ENCODE measurements around the gene SELENOO.
A peak's percentile ranks its signal among the peaks of the same experiment; 100 is the strongest.

The SELENOO gene

DNA sequence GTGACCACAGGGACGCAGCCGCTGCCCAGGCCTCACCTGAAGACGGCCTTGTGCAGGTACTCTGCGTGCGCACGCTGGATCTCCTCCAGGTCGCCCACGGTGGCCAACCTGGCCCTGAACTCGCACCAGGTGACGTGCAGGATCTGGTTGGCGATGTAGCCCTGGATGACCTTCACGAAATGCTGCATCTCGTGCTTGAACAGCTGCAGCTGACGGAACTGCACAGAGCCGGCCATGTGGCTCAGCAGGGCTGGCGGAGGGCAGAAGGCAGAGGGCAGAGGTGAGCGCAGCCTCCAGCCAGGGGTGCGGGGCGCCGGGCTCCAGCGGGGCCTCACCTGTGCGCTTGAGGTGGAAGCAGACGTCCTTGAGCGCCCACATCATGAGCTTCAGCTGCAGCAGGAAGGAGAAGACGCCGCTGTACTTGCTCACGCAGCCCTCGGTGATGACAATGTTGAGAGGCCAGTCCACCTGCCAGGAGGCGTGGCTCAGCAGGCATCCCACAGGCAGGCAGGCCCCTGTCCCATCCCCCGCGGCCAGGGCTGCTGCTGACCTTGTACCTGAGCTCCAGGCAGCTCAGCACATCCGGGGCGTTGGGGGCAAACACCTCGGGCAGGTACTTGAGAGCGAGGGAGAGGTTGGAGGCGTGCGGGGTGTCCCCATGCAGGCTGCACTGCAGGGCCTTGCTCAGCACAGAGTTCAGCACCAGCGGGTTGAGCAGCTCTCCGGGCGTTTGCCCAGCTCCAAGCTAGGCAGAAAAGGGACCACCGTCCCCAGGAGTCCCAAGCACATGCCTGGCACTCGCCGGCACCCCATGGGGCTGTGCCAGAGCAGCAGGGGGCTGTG is 17.6 kb downstream of the SELENOO start:
- DNase-seq: no peak

DNA sequence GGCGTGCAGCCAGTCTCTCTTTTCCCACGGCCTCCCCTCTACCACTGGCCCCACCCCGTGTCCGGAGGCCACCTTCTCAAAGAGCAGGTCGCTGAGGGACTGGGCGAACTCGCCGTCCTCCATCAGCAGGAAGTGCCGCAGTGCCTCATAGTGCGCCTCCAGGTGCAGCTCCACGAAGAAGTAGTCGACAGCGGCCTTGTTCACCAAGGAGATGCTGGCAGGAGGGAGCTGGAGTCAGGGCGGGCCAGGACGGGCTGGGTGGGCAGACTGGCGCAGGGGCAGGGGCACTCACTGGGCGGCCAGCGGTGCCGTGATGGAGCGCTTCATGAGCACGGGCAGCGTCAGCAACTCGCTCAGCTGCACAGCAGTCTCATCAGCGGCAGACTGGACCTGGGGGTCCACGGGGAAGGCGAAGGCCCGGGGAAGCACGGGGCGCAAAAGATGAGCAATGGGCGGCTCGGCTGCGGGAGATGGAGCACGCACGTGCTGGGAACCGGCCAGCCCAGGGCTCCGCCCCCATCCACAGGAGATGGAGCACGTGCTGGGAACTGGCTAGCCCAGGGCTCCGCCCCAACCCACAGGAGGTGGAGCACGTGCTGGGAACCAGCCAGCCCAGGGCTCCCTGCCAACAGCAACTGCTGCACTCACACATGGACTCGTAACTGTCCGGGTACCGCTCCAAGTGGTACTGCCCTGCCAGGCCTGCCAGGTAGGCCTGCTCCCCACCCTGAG is 18.4 kb downstream of the SELENOO start:
- peak; percentile 70 for DNase-seq

GRCh38 chr22:50219800-50220602 is 19.2 kb downstream of the SELENOO start:
- no peak for DNase-seq

DNA sequence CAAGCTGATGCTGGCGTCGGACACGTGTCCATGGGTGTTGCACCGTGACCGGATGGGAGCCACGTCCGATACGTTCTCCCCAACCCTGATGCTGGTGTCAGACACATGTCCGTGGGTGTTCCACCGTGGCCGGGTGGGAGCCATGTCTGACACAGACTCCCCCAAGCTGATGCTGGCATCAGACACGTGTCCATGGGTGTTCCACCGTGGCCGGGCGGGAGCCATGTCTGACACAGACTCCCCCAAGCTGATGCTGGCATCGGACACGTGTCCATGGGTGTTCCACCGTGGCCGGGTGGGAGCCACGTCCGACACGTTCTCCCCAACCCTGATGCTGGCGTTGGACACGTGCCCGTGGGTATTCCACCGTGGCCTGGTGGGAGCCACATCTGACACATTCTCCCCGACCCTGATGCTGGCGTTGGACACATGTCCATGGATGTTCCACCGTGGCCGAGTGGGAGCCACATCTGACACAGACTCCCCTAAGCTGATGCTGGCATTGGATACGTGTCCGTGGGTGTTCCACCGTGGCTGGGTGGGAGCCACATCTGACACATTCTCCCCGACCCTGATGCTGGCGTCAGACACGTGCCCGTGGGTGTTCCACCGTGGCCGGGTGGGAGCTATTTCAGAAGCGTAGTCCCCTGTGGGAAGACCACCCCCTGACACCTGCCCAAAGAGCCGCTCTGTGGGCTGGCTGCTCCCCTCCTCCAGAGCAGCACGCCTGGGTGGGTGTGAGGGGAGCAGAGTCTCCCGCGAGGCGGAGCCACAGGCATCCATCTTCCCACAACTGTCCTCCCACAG is 20.0 kb downstream of the SELENOO start:
- no peak for DNase-seq

DNA sequence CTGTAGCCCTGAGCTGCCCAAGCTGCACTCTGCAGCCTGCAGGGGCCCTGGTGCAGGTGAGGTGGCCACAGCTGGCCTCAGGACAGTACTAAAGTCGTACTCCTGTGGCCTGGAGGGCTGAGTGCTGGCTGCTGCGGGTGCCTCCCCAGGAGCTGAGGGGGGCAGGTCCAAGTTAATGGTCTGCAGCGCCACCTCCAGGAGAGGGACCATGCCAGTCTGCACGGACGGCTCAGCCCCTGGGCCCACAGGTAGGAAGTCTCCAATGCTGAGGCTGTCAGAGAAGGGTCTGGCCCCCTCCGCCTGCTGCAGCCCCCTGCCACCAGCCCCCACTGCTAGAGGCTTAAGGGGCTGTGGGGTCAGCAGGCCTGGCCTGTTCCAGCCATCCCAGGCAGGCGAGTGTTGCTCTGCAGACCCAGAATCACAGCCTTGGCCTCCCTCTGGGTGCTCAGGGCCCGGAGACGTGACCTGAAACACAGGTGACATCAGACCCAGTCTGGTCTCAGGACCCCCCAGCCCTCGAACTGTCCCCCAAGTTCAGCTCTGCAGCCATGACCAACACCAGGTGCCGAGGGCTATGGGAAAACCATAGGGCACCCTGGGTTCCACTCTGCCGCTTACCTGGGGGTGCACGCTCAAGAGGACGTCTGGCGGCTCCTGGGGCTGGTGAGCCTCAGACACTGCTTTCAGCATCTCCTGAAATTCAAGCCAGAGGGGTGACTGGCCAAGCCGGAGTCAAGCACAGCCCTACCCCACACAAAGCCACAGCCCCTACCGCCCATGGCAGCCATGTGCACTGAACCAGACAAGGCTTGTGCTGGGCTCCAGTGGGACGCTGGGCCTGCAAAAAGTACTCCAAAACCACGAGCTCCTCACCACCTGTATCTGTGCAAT is 20.8 kb downstream of the SELENOO start:
- no peak for DNase-seq

DNA sequence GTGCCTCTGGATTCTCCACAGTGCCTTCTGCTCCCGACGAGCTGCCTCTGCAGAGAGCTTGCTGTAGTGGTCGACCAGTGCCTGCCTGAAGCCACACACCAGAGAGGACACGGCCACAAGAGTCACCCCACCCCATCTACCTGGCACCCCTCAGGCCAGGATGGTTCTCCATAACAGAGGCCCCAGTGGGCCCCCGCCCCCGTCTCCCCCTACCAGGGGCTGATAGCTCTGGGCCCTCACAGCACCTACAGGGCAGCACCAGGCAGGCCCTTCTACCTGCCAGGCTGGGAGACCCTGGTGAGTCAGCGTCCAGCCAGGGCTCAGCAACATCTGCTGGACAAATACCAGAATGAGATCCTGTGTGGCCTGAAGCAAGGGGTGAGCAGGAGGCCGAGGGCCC is 21.7 kb downstream of the SELENOO start:
- no peak for DNase-seq

- DNase-seq: no peak
Observed at GRCh38 chr22:50224071-50224470, 23.3 kb downstream of the SELENOO start.

GRCh38 chr22:50225200-50225969 is 24.6 kb downstream of the SELENOO start:
- no peak for DNase-seq

DNA sequence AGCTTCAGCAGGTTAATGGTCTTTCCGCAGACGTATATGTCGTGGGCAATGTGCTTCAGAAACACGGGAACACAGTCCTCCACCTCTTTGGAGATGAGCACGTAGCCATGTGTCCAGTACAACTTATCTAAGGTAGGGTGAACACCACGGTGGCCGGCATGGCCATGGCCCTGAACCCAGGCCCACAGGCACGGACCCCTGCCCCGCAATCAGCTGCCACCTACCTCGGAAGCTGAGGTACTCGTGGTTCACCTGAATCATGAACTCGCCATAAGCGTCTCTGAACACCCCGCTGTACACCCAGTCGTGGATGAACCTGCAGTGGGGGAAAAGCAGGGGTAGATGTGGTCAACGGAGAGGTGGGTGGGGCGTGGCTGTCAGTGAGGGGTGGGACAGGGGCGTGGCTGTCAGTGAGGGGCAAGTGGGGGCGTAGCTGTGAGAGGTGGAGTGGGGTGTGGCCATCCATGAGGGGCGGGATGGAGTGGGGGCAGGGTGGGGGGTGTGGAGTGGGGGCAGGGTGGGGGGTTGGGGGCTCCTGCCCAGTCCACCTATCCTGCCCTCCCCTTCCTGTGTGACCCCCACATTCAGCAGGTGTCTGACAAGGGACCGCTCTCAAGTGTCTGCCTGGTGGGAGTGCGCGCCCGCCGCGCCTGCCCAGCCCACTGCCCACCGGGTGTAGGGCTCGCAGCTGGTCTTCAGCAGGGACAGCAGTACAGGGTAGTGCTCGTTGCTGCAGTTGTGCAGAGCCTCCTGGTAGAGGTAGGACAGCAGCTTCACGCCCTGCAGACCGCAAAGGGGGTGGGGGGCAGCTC is 25.5 kb downstream of the SELENOO start:
- no peak for DNase-seq

DNA sequence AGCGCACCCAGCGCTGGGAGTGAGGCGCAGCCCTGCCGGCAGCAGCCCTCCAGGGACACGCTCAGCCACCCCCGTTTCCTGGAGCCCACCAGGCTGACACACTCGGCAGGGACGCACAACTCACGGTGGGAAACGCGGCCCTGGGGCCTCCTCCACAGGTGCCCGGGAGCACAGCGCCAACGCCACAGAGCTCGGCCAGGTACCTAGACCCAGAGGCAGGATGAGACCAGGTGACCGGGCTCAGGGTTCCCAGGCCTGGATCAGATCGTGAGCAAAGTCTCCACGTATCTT is 26.0 kb downstream of the SELENOO start:
- DNase-seq: no peak

DNA sequence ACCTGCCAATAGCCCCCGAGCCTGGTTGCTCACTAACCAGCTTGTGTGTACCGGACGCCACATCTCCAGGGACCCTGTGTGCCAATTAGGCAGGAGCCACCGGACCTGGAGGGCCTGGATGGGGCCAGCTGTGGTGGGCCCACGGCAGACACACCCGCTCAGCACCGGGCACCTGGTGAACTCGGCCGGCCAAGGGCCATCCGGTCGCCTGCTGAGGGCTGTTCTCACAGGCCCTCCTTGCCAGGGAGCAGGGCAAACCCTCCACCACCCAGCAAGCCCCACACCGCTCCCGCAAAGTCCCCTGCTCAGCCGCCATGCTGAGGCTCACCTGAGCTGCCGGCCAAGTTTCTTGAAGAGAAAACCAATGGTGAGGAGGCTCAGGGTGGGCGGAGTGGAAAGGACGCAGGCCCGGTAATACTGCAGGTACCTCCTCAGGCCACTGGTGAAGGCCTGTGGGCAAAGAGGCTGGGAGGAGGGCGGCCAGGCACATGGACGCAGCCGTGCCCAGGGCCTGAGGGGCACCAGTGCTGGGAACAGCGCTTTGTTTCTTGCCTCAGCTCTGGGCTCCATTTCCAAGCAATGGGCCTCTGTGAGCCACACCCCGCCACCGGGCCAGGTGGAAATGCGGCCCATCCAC is 26.9 kb downstream of the SELENOO start:
- DNase-seq: no peak

GRCh38 chr22:50228366-50228765 is 27.6 kb downstream of the SELENOO start:
- DNase-seq: no peak

DNA sequence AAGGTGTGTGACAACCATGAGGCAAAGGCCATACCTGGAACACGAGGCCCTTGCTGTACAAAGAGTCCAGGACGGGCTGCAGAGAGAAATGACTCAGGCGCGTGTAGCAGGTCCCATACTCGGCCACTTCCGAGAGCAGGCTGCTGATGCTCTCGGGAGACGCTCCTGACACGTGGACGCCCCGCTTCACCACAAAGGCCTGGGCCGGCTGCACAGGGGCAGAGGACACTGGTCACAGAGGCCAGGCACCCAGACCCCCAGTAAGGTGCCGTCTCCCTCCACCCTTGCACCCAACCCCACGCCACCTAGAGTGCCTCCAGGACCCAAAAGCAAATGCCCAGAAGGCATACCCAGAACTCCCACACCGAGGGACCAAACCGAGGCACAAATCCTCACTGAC is 28.6 kb downstream of the SELENOO start:
- no peak for DNase-seq

DNA sequence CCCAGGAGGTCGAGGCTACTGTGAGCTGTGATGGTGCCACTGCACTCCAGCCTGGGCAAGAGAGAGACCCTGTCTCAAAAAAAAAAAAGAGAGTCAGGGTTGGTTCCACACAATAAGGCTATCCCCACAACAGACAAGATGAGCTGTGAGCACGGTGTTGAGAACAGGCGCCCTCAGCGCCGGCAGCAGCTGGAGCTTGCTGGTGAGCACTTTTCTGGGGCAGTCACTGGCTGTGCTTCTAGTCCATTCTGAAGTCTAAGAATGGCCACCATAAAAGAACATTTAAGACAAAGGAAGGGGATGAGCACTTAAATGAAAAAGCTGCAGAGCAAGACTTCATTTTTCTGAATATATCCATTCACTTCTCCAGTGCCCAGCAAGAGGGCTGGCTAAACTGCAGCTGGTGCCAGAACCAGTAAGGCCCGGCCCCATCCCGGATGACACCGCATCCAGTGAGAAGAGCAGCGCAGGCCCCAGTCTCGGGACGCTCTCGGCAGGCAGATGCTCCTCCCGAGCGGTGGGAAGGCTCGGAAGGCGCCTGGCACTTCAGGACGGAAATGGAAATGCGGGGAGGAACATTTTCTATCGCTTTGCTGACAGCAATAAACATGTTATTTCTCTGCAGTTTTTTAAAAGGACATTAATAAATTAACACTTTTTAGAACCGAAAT is 31.8 kb downstream of the SELENOO start:
- no peak for DNase-seq

- DNase-seq: no peak
Observed at GRCh38 chr22:50233223-50233622, 32.4 kb downstream of the SELENOO start.

GRCh38 chr22:50236731-50237409 is 36.1 kb downstream of the SELENOO start:
- DNase-seq: peak; percentile 66

GRCh38 chr22:50238755-50239154 is 37.9 kb downstream of the SELENOO start:
- DNase-seq: no peak

DNA sequence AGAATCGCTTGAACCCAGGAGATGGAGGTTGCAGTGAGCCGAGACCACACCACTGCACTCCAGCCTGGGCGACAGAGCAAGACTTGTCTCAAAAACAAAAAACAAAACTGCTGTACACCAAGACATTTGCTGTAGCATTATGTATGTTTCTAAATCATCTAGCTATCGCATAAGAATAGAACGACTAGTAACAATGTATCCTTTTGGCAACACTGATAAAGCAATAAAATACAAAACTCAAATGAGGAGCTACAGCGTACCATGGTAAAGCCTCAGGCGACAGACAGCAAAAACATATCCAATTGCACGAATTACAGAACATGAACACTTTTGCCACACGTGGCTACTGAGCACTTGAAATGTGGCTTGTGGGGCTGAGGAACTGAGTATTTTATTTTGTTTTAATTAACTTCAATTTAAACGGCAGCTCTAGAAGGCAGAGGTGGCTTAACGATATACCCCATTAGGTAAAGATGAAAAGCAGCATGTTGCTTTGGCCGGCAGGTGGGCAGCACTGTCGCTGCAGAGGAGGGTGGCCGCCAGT is 41.7 kb downstream of the SELENOO start:
- peak; percentile 17 for DNase-seq
